HepG2 (cell line): ENCODE results near the gene CTDSP2. TPM values are rescaled to one million over a fixed set of nuclear protein-coding genes. Genes with fewer than 3 reads are reported as not detected.
A peak's percentile ranks its signal among the peaks of the same experiment; 100 is the strongest.

ENCODE experiments used
- HNF1A ChIP-seq, 2 experiments: sonication (generic) in 1 of 2; formaldehyde crosslinking in 1 of 2; IDR thresholded peaks; 2 replicates each; pipeline versions ENCODE4 v1.4.0 to v1.6.1; 2016 to 2020; ENCODE audit warnings: borderline replicate concordance in 1 of 2, low read depth in 1 of 2, mild to moderate bottlenecking in 1 of 2, missing genetic modification reagents in 1 of 2
- NFRKB ChIP-seq: fragments of 450-650 bp; IDR thresholded peaks from 2 replicates; pipeline ENCODE4 v1.6.1; 2017
- SIN3A ChIP-seq: IDR thresholded peaks from 2 replicates; pipeline ENCODE4 v1.6.1; 2011; ENCODE audit warnings: low read depth, mild to moderate bottlenecking, control low read depth, low read length, borderline replicate concordance
- ZMAT3 ChIP-seq: sonication (generic); formaldehyde crosslinking; conservative IDR thresholded peaks from 2 replicates; pipeline ENCODE4 v1.7.0; 2021; ENCODE audit warnings: missing genetic modification reagents
- ZMAT5 ChIP-seq: sonication (generic); formaldehyde crosslinking; IDR thresholded peaks from 2 replicates; pipeline ENCODE4 v1.5.0; 2020; ENCODE audit warnings: mild to moderate bottlenecking, low read depth, missing genetic modification reagents, borderline replicate concordance
- ZNF263 ChIP-seq: sonication (generic); formaldehyde crosslinking; IDR thresholded peaks from 2 replicates; pipeline ENCODE4 v1.4.0; 2020; ENCODE audit warnings: missing genetic modification reagents
- ZNF275 ChIP-seq: sonication (generic); formaldehyde crosslinking; IDR thresholded peaks from 2 replicates; pipeline ENCODE4 v1.8.0; 2022; ENCODE audit warnings: missing genetic modification reagents, mild to moderate bottlenecking, inconsistent platforms, borderline replicate concordance
- ZNF788 ChIP-seq: sonication (generic); formaldehyde crosslinking; IDR thresholded peaks from 2 replicates; pipeline ENCODE4 v1.5.0; 2020; ENCODE audit warnings: mild to moderate bottlenecking, missing genetic modification reagents, borderline replicate concordance
- ZNF816 ChIP-seq: sonication (generic); formaldehyde crosslinking; IDR thresholded peaks from 2 replicates; pipeline ENCODE4 v1.8.0; 2022; ENCODE audit warnings: missing genetic modification reagents, mild to moderate bottlenecking, borderline replicate concordance
- polyA plus RNA-seq, 8 experiments: library from polyadenylated mRNA; depleted of rRNA in 3 of 8; stranded (reverse) in 7 of 8; unstranded in 1 of 8; fragments of >200 nt; fragmentation: Illumina TruSeq in 4 of 8; extraction: Trizol in 4 of 8; gene quantifications; 2 replicates each; pipeline versions ENCODE4 v1.2.1 to v1.2.3, GENCODE V29; 2011 to 2016; ENCODE audit warnings: low read depth in 4 of 8, missing spikeins in 1 of 8, mixed read lengths in 1 of 8; ENCODE audit not compliant: insufficient read depth in 1 of 8
- total RNA-seq, 5 experiments: library from RNA; depleted of rRNA; stranded (reverse); fragments of >200 nt; fragmentation: Illumina TruSeq; extraction: Trizol; gene quantifications; 2 replicates each; pipeline ENCODE4 v1.2.3, GENCODE V29; 2016; ENCODE audit warnings: low read depth in 1 of 5

CTDSP2 gene
- total and polyA plus RNA-seq, 2 of the 13 experiments (the other 11 are each of a cell fraction or from before 2014, with no cell fraction given): 38.1 to 82.5 TPM

GRCh38 chr12:57771873-57772428 lies 74.6 kb downstream of the CTDSP2 start, which contains the start of gene METTL1 (continued):
- TF ChIP-seq ZNF788: peak; percentile 81; the same call in 1 of the 2 replicates
- TF ChIP-seq ZMAT3: peak; percentile 88
- no peak; the same call in 1 of the 2 replicates for TF ChIP-seq ZNF816
- TF ChIP-seq NFRKB: peak; percentile 75
- TF ChIP-seq HNF1A (IDR thresholded peaks at IDR 0.05; ENCODE audit: low read depth): no peak
- TF ChIP-seq HNF1A (CRISPR knock-in tag; IDR thresholded peaks at IDR 0.05; ENCODE audit: borderline replicate concordance): peak; percentile 84
- TF ChIP-seq ZNF263 (CRISPR knock-in tag): peak; percentile 82
- TF ChIP-seq ZMAT5 (CRISPR knock-in tag): no peak
- TF ChIP-seq ZNF275 (CRISPR knock-in tag): peak; percentile 70; the same call in 1 of the 2 replicates
- TF ChIP-seq SIN3A: peak; percentile 96
